GM19239 (cell line): ENCODE data around the gene NT5C2.

ENCODE experiments used
- DNase-seq: peaks from one replicate; pipeline ENCODE4 v3.0.0; 2011; ENCODE audit warnings: low spot score; ENCODE audit not compliant: insufficient read length
- FAIRE-seq: peaks from 2 replicates; lab custom pipeline; 2011; peaks lifted over from hg19 to GRCh38; lab: Jason Lieb, UNC

The NT5C2 gene

GRCh38 chr10:103103989-103104388 is 89.1 kb downstream of the NT5C2 start:
- no peak for FAIRE-seq
- DNase-seq, result no peak

- DNase-seq, result no peak
- FAIRE-seq, result no peak
These were observed 90.9 kb downstream of the NT5C2 start for GRCh38 chr10:103102195-103102594.

- DNase-seq (no peak), FAIRE-seq (no peak)
These were observed 92.5 kb downstream of the NT5C2 start for GRCh38 chr10:103100620-103101019.

GRCh38 chr10:103098240-103098639 is 94.8 kb downstream of the NT5C2 start:
- FAIRE-seq, result no peak
- DNase-seq, result no peak

- FAIRE-seq, result no peak
- no peak for DNase-seq
These were observed 96.9 kb downstream of the NT5C2 start for GRCh38 chr10:103096130-103096529.

GRCh38 chr10:103095005-103095404 is 98.1 kb downstream of the NT5C2 start:
- FAIRE-seq (no peak), DNase-seq (no peak)

- FAIRE-seq, result no peak
These were observed 102.2 kb downstream of the NT5C2 start for GRCh38 chr10:103090911-103091310.

GRCh38 chr10:103089493-103089892 is 103.6 kb downstream of the NT5C2 start:
- DNase-seq (no peak), FAIRE-seq (no peak)

More at GRCh38 chr10:103090911-103091310, 102.2 kb downstream of the NT5C2 start:
- DNase-seq, result no peak

- no peak for DNase-seq
- no peak for FAIRE-seq
These were observed 106.3 kb downstream of the NT5C2 start for GRCh38 chr10:103086799-103087198.

GRCh38 chr10:103086261-103086660 is 106.8 kb downstream of the NT5C2 start:
- FAIRE-seq, result no peak
- no peak for DNase-seq

GRCh38 chr10:103083977-103084320 is 109.1 kb downstream of the NT5C2 start:
- FAIRE-seq (no peak), DNase-seq (no peak)

- no peak for FAIRE-seq
- no peak for DNase-seq
These were observed 109.7 kb downstream of the NT5C2 start for GRCh38 chr10:103083266-103083976.

GRCh38 chr10:103082683-103083082 is 110.4 kb downstream of the NT5C2 start:
- no peak for FAIRE-seq
- no peak for DNase-seq

GRCh38 chr10:103080891-103081581 is 112.0 kb downstream of the NT5C2 start:
- DNase-seq (no peak), FAIRE-seq (no peak)

- no peak for DNase-seq
- FAIRE-seq, result no peak
These were observed 113.1 kb downstream of the NT5C2 start for GRCh38 chr10:103079946-103080345.

GRCh38 chr10:103079100-103079499 is 114.0 kb downstream of the NT5C2 start:
- DNase-seq (no peak), FAIRE-seq (no peak)

GRCh38 chr10:103078676-103079075 is 114.4 kb downstream of the NT5C2 start:
- no peak for DNase-seq
- no peak for FAIRE-seq

GRCh38 chr10:103078309-103078615 is 114.8 kb downstream of the NT5C2 start:
- DNase-seq (no peak), FAIRE-seq (no peak)

GRCh38 chr10:103077491-103078308 is 115.4 kb downstream of the NT5C2 start:
- no peak for DNase-seq
- no peak for FAIRE-seq

- no peak for DNase-seq
- FAIRE-seq, result no peak
These were observed 116.1 kb downstream of the NT5C2 start for GRCh38 chr10:103077020-103077419.

GRCh38 chr10:103072891-103073290 is 120.2 kb downstream of the NT5C2 start:
- DNase-seq (no peak), FAIRE-seq (no peak)
